IMR-90 (cell line): ENCODE measurements around the gene DIABLO.

Experiments used
- BHLHE40 ChIP-seq: fragments of 150-350 bp; IDR thresholded peaks from 2 replicates; pipeline ENCODE4 v1.6.1; 2016; ENCODE audit warnings: mild to moderate bottlenecking, low read depth, low read length
- CEBPB ChIP-seq: IDR thresholded peaks from 2 replicates; pipeline ENCODE4 v1.6.1; 2012; ENCODE audit warnings: low read depth, low read length, improper control_type of control experiment
- CTCF ChIP-seq: conservative IDR thresholded peaks from 2 replicates; pipeline ENCODE4 v1.5.1; 2012; ENCODE audit warnings: mild to moderate bottlenecking, low read depth, low read length, improper control_type of control experiment
- FOS ChIP-seq: fragments of 150-350 bp; IDR thresholded peaks from 2 replicates; pipeline ENCODE4 v1.6.1; 2016; ENCODE audit warnings: low read depth, low read length
- MAZ ChIP-seq: IDR thresholded peaks from 2 replicates; pipeline ENCODE4 v1.6.1; 2012; ENCODE audit warnings: low read depth, mild to moderate bottlenecking, low read length, improper control_type of control experiment, moderate library complexity, borderline replicate concordance
- NFE2L2 ChIP-seq: fragments of 150-350 bp; IDR thresholded peaks from 2 replicates; pipeline ENCODE4 v1.6.1; 2016; ENCODE audit warnings: low read depth, mild to moderate bottlenecking, low read length
- POLR2A ChIP-seq: IDR thresholded peaks from 2 replicates; pipeline ENCODE4 v1.6.1; 2012; ENCODE audit warnings: mild to moderate bottlenecking, low read depth, low read length
- RAD21 ChIP-seq: IDR thresholded peaks from 2 replicates; pipeline ENCODE4 v1.6.1; 2012; ENCODE audit warnings: low read length, improper control_type of control experiment
- RCOR1 ChIP-seq: IDR thresholded peaks from 2 replicates; pipeline ENCODE4 v1.6.1; 2012; ENCODE audit warnings: mild to moderate bottlenecking, low read length, improper control_type of control experiment; ENCODE audit not compliant: insufficient replicate concordance
- RFX5 ChIP-seq: IDR thresholded peaks from 2 replicates; pipeline ENCODE4 v1.8.0; 2012; ENCODE audit warnings: low read depth, mild to moderate bottlenecking, low read length, moderate library complexity
- SMC3 ChIP-seq: fragments of 150-350 bp; IDR thresholded peaks from 2 replicates; pipeline ENCODE4 v1.6.1; 2016; ENCODE audit warnings: low read depth, mild to moderate bottlenecking, antibody characterized with exemption, low read length, moderate library complexity
- USF2 ChIP-seq: fragments of 150-350 bp; IDR thresholded peaks from 2 replicates; pipeline ENCODE4 v1.6.1; 2017; ENCODE audit warnings: mild to moderate bottlenecking, antibody characterized with exemption, low read length, low read depth
- TF ChIP-seq, protein P1 (sequence below): fragments of 150-350 bp; IDR thresholded peaks from 2 replicates; pipeline ENCODE4 v1.6.1; 2016; ENCODE audit warnings: low read depth, mild to moderate bottlenecking, low read length, moderate library complexity, borderline replicate concordance

DNA sequence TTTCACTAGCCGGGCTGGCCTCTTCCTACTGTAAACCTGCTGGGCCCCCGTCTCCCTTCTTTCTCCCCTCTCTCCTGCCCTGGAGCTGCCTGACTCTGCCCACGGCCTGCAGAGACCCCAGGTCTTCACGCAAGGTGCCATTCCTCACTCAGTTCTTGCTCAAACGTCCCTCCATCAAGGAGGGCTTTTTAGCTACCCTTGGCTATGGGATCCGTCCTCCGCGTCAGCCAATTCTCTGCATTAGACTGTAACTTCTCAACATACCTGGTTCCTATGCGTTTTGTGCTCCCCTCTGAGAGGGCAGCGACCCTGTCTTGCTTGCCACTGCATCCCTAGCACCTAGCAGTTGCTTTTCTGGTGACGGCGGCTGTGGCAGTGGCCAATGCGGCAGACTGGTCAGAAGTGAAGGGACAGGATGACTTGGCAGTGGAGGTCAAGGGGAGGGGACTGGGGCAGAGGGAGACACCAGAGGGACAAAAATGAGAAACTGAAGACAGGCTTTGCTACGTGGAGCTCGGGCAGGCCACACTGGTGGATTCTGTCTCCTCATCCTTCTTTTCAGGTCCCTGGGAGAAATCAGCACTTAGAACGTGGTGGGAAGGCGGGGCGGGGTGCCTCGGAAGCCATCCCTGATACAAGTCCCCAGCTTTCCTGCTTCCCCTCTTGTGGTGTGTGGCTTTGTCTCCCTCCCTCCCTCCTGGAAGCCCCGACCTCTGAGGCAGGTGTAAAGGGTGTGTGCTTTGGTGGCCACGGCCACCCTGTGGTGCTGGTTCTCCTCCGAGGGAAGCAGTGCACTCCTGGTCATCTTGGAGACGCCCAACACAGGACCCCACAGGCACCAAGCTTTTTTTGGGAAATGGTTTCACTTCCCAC is 20.6 kb downstream of the DIABLO start:
- TF ChIP-seq RFX5 (no peak), CTCF (no peak), POLR2A (no peak), RAD21 (no peak), FOS (no peak), BHLHE40 (no peak), USF2 (no peak), SMC3 (no peak), MAZ (no peak), NFE2L2 (no peak), RCOR1 (no peak), CEBPB (no peak)
- TF ChIP-seq, protein P1, sequence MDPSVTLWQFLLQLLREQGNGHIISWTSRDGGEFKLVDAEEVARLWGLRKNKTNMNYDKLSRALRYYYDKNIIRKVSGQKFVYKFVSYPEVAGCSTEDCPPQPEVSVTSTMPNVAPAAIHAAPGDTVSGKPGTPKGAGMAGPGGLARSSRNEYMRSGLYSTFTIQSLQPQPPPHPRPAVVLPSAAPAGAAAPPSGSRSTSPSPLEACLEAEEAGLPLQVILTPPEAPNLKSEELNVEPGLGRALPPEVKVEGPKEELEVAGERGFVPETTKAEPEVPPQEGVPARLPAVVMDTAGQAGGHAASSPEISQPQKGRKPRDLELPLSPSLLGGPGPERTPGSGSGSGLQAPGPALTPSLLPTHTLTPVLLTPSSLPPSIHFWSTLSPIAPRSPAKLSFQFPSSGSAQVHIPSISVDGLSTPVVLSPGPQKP = no peak
